HG03558 (cell line): ENCODE measurements around the gene MDK.

Experiments
- ATAC-seq: cut with Tn5 transposase; IDR thresholded peaks from one replicate; pipeline ENCODE4 v1.9.1; 2021; ENCODE audit warnings: moderate number of reproducible peaks; ENCODE audit not compliant: unreplicated experiment; ENCODE audit errors: extremely low read depth

MDK gene

DNA sequence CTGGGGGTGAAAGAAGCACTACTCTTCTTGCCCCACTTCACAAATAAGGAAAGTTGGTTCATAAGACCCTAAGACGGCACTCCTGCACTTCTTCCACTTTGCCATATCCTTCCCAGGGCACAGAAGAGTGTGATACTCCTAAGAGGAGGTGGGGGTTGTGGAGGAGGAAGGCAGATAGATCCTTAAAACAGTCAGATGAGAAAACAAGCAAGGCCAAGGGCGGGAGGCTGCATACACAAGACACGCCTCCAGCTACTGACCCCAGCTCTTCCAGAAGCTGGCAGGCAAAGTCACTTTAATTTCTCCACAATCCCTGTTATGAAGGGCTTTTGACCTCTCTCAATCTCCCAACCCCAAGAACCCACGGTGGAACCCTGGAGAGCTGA, 11.8 kb downstream of the MDK start:
- no peak for ATAC-seq

DNA sequence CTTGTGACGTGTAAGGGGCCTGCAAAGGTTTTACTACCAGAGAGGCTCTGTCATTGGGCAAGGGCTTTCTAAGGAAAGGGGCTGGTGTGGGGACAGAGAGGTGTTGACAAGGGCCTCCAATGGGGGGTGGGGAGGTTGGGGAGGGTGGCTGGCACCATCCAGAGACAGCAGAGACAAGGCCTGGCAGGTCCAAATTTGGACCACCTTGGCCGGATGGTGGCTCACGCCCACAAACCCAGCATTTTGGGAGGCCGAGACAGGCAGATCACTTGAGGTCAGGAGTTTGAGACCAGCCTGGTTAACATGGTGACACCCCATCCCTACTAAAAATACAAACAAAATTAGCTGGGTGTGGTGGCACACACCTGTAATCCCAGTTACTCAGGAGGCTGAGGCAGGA, 12.3 kb downstream of the MDK start:
- ATAC-seq: no peak

DNA sequence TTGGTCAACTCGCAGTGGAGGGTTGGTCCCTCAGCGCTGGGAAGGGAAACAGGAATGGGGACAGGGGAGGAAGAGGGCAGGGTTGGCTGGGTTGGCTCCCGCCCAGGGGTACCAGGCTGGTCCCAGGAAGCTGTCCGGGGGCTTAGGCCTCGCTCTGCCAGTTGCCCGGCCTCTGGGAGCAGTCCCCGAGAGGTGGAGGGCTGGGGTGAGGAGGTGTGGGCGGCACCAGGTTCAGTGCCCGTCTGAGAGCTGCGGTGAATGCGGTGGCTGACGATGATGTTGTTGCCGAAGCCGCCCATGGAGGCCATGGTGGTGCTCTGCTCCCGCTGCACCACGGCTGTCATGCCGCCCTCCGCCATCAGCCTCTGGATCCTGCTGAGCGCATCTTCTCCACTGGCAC, 16.1 kb downstream of the MDK start:
- ATAC-seq: no peak

DNA sequence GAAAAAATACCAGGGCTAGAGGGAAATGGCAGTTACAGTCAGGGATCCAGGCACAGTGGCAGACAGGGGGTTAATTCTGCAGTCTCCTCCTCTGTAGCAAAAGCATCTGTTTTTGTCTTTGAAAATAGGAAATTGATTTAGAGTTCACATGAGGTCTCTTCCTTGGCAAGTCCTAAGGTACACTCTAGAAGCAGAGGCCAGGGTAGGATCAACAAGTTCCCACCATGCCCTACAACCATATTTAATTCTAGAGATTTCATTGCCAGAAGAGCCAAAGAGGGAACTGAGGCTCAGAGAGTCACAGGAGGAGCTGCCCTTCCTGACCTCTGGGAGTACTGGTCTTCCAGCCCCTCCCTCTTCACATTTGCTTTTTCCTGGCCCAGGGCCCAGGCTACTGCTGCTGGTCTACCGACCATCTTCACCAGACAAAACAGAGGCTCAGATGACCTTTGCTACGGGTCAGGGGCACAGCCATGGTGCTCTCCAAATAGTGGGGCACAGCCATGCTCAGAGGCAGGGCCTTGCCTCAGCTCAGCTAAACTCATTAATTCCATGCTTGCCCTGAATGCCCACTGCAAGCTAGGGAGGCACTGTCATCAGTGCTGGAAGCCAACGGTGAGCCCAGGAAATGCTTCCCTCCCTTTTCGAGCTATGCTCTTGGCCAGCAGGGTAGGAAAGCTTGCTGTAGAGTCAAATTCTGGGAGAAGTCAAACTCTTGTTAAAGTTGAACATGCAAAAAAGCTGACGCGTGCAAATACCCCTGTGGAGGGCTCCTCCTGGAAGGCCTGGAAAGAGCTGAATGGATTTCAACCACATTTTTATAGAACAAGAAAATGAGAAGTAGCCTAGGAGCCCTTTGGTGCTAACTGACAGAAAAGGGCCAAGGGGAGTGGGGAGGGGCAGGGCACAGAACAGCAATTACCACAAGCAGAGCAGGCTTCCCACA, 21.8 kb downstream of the MDK start:
- ATAC-seq: no peak

DNA sequence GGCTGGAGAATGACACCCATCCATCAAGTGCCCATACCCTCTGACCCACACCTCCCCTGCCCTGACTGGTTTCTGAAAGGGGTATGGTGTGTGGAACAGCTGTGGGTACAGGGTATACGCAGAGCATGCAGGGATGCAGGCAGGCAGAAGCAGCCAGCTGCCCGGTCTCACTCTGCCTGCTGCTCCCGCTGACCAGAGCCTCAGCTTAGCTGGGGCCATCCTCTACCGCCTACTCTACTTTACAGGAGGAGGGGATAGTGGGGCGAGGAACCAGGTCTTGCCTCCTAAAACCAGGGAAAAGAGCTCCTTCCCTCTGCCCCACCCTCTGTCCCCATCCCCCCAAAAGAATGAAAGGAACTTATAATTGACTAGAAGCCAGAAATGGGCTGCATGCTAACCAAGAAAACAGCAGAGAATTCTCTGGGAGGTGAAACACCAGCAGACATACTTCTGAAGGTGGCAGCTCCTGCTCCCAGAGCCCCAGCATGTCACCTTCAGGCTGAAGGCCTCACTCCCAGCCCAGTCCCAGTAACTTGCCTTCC, 23.1 kb downstream of the MDK start:
- ATAC-seq: no peak

DNA sequence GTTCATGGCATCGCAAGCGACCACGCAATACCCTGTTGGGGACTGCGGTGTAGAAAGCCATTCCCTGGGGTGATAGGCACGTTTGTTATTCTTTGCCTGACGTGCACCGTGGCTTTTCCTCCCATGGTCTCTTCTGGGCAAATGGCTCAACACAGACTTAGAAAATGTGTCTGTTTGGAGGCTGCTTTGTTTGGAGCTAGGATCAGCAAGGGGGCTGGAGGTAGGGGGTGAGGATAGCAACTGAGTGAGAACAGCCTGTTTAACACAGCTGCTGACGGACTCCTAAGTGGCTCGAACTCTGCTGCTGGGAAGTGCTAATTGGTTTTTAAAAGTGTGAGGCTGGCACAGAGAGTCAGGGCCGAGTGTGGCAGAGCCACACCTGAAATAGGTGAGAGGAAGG, 26.2 kb downstream of the MDK start:
- no peak for ATAC-seq

DNA sequence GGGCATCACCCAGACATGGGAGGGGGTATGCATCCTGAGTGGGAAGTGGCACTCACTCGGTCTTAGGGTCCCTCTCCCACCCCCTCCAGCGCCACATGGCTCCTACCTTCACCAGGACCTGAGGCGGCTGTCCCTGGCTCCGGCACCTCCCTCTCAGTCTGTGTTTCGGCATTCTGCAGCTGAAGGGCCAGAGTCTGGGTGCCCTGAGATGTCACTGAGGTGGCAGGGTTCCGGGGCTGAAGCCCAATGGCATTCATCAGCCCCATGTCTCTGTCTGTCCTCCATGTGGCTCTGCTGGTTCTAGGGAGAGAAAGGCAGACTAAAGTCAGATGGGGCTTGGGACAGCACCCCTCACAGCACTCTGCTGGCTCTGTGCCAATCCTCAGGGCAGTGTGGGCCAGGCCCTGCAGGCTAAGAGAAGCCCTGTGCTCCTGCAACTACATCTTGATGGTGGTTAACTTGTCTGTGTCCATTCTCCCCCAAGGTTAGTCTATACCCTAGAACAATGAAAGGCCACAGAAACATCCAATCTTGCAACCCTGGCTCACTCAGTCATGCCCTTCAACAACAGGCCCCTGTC, 27.0 kb downstream of the MDK start:
- ATAC-seq: no peak

DNA sequence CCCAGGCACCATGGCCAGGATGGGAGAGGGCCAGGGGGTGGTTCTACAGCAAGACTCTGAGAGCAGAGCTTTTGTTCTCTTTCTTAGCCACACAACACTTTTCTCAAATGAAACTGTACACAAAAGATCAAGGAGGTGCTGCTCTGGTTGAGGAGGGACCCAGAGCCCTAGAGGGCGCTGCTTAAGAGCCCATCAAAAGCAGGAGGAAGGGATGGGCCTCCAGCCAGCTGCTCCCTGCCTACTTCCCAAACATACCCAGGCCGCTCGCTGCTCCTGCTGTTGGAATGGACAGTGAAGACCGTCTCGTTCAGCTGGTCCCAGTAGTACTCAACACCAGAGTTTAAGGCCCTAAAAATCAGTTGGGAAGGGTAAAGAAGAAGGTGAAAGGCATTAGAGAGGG, 28.6 kb downstream of the MDK start:
- ATAC-seq: no peak

DNA sequence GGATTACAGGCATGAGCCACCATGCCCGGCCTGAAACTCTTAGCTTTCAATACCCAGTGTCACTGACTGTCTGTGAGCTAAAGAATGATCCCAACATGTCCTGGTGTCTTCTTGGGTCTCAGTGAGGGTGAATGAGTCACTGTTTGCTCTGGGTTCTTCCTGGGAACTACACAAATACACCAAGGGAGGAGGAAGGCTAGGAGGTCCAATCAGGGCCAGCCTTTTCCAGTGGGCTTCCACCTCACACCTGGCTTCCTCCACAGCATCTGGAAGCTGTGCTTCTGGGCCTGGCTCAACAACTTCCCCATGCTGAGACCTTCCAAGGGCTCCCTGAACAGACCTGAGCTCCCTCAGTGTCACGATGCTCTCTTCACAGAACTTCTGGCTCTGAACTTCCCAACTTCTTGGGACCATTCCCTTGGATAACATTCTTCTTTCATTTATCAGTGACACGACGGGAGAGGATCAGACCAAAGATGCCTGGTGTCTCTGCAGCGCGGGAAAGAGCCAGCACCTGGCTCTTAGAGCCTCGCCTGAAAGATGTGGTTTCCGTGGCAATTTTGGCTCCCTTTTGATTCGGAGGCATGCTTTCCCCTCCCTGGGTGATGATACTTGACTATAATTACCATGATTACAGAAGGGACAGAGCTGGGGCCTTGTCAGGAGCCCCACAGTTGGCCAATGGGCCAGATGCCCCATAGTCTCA, 32.4 kb downstream of the MDK start:
- no peak for ATAC-seq

DNA sequence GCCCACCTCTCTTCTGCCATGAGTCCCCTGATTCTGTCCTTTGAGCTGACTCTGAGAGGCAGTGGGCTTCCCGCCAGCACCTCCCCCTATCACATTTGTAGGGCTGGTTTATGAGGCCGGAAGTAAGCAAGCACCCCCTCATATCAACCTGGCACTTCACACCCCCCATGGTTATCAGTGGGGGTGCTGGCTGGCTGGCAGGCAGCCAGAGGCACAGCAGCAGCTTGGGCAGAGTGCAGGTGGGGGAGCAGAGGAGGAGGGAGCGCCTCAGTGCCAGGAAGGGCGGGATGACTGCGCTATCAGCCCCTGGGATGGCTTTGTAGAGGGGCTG, 33.0 kb downstream of the MDK start:
- no peak for ATAC-seq

DNA sequence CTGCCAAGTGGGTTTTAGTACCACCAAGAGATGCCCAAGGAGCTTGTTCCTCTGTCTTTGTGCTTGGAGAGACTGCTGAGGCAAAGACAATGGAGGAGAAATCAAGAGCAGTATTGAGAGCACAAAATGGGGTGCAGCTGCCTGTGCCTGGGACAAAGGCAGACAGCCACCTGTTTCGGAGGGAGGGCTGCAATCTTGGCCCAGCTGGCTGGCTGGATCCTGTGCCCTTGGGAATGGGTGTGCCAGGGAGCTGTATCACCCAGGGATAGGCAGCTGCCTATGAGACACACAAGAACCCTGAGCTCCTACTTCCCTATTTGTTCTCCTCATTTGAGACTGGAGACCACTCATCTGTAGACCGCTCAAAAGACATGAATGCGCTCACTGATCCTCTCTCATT, 33.4 kb downstream of the MDK start:
- no peak for ATAC-seq

DNA sequence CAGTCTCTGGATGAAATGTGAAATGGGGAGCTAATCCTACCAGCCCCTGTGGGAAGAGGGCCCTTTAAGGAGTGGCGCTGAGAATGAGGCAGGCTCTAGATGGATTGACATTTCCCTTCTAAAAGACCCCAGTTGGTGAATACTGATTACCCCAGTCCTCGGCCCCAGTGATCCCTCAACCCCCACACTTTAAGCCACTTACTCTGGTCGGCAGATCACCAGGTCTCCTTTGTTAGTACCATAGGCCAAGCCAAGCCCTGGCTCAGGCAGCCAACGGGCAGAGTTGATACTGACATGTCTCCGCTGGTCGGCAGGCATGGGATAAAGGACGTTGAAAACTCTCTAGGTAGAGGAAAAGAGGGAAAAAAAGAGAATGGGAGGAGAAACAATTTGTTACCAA, 36.2 kb downstream of the MDK start:
- no peak for ATAC-seq

DNA sequence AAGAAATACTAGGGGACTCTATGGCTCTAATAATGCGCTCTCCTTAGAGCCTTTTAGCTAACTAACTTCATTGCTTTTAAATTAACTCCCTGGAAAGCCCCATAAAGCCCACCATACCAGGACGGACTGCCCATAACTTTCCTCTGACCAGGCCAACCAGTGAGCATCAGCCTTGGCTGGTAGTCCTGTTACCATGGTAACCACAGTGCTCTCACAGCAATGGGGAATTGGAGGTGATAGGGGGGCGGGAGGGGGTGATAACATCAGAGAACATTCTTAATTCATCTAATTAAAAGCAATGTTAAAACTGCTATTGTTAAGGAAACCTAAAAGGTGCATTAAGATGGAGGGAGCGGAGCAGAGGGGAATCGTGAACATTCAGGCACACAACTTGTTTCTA, 37.3 kb downstream of the MDK start:
- ATAC-seq: no peak

DNA sequence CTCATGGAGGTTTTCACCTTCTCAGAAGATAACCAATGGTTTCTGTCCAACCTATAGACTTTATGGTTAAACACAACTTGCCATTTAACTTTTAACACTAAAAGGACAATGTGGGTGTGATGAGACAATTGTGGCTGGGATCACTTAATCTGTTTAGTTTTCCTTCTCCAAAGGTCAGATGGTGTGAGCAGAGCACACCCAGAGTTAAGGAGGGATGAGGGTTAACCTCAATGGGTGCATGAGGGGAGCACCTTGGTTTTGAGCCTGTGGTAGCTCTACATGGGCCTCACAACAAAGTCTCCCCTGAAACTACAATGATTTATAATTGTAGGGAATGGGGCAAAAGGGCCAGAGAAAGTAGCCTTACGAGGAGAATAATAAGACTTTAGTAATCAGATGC, 39.0 kb downstream of the MDK start:
- no peak for ATAC-seq

DNA sequence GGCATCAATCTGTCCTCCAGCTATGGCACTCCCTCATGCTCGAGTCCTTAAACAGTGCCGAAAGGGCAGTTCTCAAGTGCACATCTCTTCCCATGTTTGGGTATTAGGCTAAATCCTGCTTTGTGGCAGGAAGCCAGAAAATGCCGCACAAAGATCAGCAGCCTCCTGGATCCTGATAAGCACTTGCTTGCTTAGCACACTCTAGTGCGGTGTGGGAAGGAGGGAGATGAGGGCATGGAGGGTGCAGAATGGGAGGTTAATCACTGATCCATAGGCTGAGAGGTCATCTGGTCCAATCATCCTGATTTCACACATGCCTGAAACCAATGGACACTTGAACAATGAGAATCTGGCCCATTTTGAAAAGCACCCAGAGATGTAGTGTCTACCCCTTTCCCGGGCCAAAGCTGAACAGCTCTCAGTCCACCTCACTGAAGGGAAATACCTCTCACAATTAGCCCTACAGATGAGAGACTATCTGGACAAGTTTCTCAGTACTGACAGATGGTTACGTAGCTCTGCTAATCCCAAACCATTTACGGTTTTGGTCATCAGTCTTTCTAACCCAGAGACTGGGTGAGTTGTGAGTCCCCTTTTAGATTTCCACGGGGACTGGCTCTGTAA, 39.9 kb downstream of the MDK start:
- no peak for ATAC-seq

DNA sequence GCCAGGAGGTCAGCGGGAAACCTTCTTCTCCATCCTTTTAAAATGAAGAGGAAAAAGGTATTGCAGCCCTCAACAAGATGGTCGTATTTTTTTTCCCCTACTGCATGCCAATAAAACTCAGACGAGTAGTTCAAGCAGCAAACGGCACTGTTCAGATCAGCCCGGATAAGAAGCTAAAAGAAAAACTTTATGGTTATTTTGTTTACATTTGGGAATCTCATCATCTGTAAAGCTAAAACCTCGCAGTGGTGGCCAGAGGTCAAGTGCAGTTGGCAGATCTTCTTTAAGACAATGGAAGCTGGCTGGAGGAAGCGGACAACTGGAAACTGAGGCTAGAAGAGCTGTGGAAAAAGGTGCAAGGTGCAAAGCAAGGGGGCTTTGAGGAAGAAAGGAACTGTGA, 41.1 kb downstream of the MDK start:
- ATAC-seq: no peak

DNA sequence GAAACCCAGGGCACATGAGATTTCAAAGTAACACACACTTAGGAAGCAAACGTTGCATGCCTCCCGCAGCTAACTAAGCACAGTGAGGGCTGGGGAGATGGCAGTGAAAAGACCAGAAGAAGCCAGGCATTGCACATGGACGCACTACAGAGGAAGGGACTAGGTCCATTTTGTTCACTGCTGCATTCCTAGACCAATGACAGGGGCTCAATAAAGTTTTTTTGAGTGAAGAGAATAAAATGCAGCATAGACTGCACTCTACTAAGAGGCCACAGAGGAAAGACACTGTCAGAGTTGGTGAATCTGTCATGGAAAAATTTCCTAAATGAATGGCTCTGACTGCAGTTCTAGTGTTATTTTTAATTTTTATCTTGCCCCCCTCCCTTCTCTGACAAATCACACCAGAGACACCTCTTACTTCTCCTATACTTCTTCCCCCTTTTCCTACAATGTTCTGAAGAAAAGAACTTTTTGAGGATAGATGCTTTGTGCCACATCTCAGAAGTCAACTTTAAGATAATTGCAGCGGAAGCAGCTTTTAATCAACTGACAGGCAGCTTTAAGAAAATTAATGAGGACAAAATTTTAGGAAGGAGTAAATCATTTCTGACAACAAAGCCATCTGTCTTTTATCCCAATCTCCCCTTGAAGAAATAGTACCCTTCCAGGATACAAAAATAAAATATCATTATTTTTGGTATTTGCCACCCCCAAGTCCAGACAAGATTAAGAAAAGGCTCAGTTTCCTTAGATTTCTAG, 44.9 kb downstream of the MDK start:
- ATAC-seq: no peak

DNA sequence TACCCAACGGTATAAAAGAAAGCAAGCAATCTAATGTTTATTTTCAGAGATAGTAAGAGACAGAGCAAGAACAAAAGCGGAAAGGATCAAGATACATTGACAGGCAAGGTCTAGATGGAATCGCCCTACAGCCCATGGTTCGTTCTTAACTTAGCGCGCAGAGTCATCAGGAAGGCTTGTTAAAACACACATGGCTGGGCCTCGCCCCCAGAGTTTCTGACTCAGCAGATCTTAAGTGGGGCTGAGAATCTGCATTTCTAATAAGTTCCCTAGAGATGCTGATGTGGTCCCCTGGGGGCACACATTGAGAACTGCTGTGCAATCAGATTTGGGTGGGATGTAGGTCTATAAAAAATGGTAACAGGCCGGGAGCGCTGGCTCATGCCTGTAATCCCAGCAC, 45.9 kb downstream of the MDK start:
- ATAC-seq: no peak

DNA sequence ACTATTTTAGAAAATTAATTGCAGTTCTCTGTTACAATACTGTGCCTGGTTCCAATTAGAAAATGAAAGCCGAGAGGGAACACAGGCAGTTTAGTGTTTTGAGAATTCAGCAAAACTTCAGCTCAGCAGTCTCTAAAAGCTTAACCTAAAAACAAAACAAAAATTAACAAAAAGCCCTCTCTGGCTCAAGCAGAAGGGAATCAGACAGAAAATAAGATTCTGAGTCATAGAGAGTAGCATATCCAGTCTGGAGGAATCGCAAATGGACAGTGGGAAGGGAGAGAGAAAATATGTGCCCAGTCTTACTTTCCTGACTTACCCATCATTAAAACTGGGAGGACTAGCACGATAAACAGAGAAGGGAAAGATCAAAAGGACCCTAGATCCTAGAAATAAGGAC, 48.2 kb downstream of the MDK start:
- ATAC-seq: no peak

DNA sequence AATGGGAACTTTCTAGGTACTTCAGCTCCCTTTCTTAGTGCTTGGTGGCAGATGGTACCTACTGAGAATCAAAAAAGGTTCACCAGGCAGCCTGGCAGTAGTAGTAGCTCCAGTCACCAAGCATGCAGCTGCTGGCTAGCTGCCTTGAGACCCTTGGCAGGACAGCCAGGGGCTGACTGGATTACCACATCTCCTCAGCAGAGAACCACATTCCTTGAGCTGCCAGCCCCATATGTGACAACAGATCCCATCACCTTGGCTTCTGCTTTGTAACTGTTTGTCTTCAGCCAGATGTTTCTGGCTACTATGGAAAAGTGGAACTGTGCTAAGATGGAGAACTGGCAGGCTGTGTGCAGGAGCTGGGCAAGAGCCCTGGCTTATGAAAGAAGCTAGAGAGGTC, 49.7 kb downstream of the MDK start:
- ATAC-seq: no peak
